GM13976 (cell line): ENCODE measurements around the gene TENM3.

Experiments
- DNase-seq: peaks from one replicate; pipeline ENCODE4 v3.0.0; 2012; ENCODE audit warnings: low spot score
- CTCF ChIP-seq: IDR thresholded peaks from 2 replicates; pipeline ENCODE4 v1.5.1; 2012; ENCODE audit warnings: borderline replicate concordance, mild to moderate bottlenecking; ENCODE audit not compliant: insufficient read depth; ENCODE audit errors: extremely low read depth, missing control alignments, control extremely low read depth
- in situ Hi-C: fragments of 300-500 bp; cut with MboI; formaldehyde crosslinking; loops from one replicate; pipeline ENCODE4 v1.12.0; 2022; ENCODE audit warnings: low sequenced_read_pairs, mixed read lengths, inconsistent platforms; ENCODE audit not compliant: unreplicated experiment

Gene TENM3

GRCh38 chr4:182367153-182367552 lies 124.0 kb downstream of the TENM3 start:
- DNase-seq, result no peak
- TF ChIP-seq CTCF, result no peak
- in situ Hi-C loops, result no loop called here

GRCh38 chr4:182369211-182369610 lies 126.0 kb downstream of the TENM3 start:
- no peak for TF ChIP-seq CTCF

DNA sequence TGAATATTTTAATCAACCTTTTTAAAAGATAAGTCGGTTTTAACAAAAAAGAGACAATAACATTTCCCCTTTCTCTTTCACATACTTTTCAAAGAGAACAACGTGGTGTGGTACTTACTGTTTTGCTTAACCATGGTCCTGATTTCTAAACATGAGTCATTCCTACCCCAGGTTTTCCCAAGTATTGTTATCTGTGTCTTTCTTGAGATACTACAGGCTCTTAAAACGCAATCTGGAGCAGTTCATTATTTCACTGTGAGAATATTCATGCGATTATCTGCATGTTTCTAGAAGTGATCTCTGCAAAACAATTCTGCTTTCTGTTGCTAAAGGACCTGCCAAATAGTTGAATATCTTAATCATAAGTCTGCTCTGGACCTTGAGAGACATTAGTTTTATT lies 127.3 kb downstream of the TENM3 start:
- in situ Hi-C loops, result no loop called here
- no peak for DNase-seq
- TF ChIP-seq CTCF, result no peak

More at GRCh38 chr4:182369211-182369610, 126.0 kb downstream of the TENM3 start:
- DNase-seq, result no peak
- in situ Hi-C loops, result no loop called here

DNA sequence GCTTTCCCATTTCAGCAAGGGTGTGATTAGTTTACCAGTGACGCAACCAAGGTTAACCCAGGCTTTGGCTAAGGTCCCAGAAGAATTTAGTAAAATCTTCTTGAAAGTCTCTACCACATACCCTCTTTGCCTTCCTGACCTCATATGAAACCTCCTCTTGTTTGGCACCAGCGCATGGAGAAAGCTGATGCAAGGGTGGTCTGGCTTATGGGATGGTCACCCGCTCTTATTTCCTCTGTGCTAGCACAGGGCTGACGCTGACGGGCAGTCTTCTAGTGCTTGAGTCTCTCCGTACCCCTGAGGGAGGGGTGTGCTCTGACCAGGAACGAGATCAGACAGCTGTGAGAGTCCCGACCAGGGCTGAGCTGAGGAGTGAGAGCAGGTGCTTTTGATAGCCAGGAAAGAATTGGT lies 137.6 kb downstream of the TENM3 start:
- no peak for DNase-seq
- TF ChIP-seq CTCF, result no peak
- in situ Hi-C loops, result no loop called here

- in situ Hi-C loops, result no loop called here
- no peak for DNase-seq
- no peak for TF ChIP-seq CTCF
Observed at GRCh38 chr4:182382941-182383340, 139.7 kb downstream of the TENM3 start.

DNA sequence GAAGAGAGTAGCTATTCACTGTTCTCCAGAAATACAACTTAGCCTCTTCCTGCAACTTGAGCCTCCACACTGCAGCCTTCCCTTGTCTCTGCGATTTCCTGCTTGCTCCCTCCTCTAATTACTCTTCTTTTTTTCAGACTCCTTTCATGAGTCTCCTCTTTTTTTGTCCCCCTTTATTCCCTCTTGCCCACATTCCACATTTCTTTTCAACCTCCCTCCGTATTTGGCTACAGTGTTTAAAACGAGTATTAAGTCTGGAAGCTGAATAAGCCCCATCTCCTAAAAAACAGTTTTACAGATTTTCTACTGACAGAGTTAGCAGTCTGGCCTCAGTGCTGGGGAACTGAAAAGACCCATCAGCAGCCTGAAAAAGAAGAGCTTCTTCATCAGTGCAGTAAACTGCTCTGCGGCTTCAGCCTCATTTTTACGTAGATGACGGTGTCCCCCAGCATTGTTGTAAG lies 141.5 kb downstream of the TENM3 start:
- in situ Hi-C loops, result no loop called here
- no peak for DNase-seq

More for the DNA sequence above, 141.5 kb downstream of the TENM3 start:
- no peak for TF ChIP-seq CTCF
